Hepatocyte (in vitro differentiated cells): Measurements from ENCODE around the gene NRF1. TPM values are rescaled to one million over a fixed set of nuclear protein-coding genes. Genes with fewer than 3 reads are reported as not detected.

Experiments used
- DNase-seq: peaks from one replicate; pipeline ENCODE4 v3.0.0-alpha.2; 2016; ENCODE audit warnings: low spot score
- H2AFZ ChIP-seq: fragments of 200-600 bp; sonication (generic); 2 replicates; pipeline ENCODE4 v1.6.0; 2016; ENCODE audit warnings: antibody characterized with exemption, mild to moderate bottlenecking
- H3K27ac ChIP-seq: fragments of 200-600 bp; sonication (generic); 2 replicates; pipeline ENCODE4 v1.5.1; 2016; ENCODE audit warnings: mild to moderate bottlenecking
- H3K27me3 ChIP-seq: fragments of 200-600 bp; sonication (generic); 2 replicates; pipeline ENCODE4 v1.6.1; 2016
- H3K36me3 ChIP-seq: fragments of 200-600 bp; sonication (generic); replicated peaks from 2 replicates; pipeline ENCODE4 v1.5.1; 2016; ENCODE audit warnings: low read depth; ENCODE audit not compliant: insufficient read depth
- H3K4me1 ChIP-seq: fragments of 200-600 bp; sonication (generic); 2 replicates; pipeline ENCODE4 v1.5.1; 2016; ENCODE audit warnings: mild to moderate bottlenecking, moderate library complexity; ENCODE audit not compliant: insufficient read depth
- H3K4me2 ChIP-seq: fragments of 200-600 bp; sonication (generic); 2 replicates; pipeline ENCODE4 v1.6.0; 2016
- H3K4me3 ChIP-seq: fragments of 200-600 bp; sonication (generic); 2 replicates; pipeline ENCODE4 v1.5.1; 2016; ENCODE audit warnings: mild to moderate bottlenecking
- H3K79me2 ChIP-seq: fragments of 200-600 bp; sonication (generic); 2 replicates; pipeline ENCODE4 v1.6.0; 2017; ENCODE audit warnings: mild to moderate bottlenecking
- H3K9me2 ChIP-seq: fragments of 200-600 bp; sonication (generic); replicated peaks from 2 replicates; pipeline ENCODE4 v1.6.0; 2017; ENCODE audit warnings: mild to moderate bottlenecking; ENCODE audit not compliant: insufficient read depth
- H3K9me3 ChIP-seq: fragments of 200-600 bp; sonication (generic); 2 replicates; pipeline ENCODE4 v1.5.1; 2016; ENCODE audit warnings: low read depth, mild to moderate bottlenecking
- H4K20me1 ChIP-seq: fragments of 200-600 bp; sonication (generic); 2 replicates; pipeline ENCODE4 v1.6.0; 2016; ENCODE audit warnings: mild to moderate bottlenecking; ENCODE audit not compliant: insufficient read depth, poor library complexity, severe bottlenecking
- EZH2 ChIP-seq: fragments of 200-600 bp; sonication (generic); IDR thresholded peaks from 2 replicates; pipeline ENCODE4 v1.6.1; 2016; ENCODE audit warnings: antibody characterized with exemption, mild to moderate bottlenecking, borderline replicate concordance
- EZH2phosphoT487 ChIP-seq: fragments of 200-600 bp; sonication (generic); IDR thresholded peaks from one replicate; pipeline ENCODE4 v1.6.1; 2018; ENCODE audit warnings: antibody characterized with exemption, mild to moderate bottlenecking, low read depth, moderate library complexity; ENCODE audit not compliant: unreplicated experiment, severe bottlenecking
- WGBS: methylation state at CpG from one replicate; pipeline ENCODE4 v1.1.6; 2016; ENCODE audit warnings: low lambda C conversion rate; ENCODE audit errors: missing lambda C conversion rate; 5-methylcytosine and 5-hydroxymethylcytosine counted together
- polyA plus RNA-seq: library from polyadenylated mRNA; unstranded; fragments of >200 nt; fragmentation: Nextera tagmentation; extraction: Ambion mirVana; gene quantifications from 2 replicates; pipeline ENCODE4 v1.2.1, GENCODE V29; 2016
- total RNA-seq: library from RNA; depleted of rRNA; stranded (reverse); fragments of >200 nt; gene quantifications from 2 replicates; pipeline ENCODE4 v1.2.3, GENCODE V29; 2014
- TF ChIP-seq, protein P1 (sequence below): fragments of 200-600 bp; sonication (generic); IDR thresholded peaks from 2 replicates; pipeline ENCODE4 v1.5.1; 2016; ENCODE audit warnings: antibody characterized with exemption, mild to moderate bottlenecking; ENCODE audit not compliant: poor library complexity

NRF1 gene
- total and polyA plus RNA-seq, 2 experiments from 2014 or later, result 11.2 to 12.0 TPM

- Histone ChIP-seq H3K36me3 (no peaks in the 10 kb centered on the region), H4K20me1 (peaks cover 6% of the 10 kb centered on the region), H3K4me3 (peak overlapping the region; percentile 70), H3K79me2 (no peaks in the 10 kb centered on the region), H3K9me3 (no peaks in the 10 kb centered on the region), H3K4me1 (peaks cover 36% of the 10 kb centered on the region), H3K27ac (no peak overlapping the region), H3K27me3 (peaks cover 82% of the 10 kb centered on the region), H2AFZ (peak overlapping the region; percentile 96), H3K4me2 (peak overlapping the region; percentile 97), H3K9me2 (no peaks in the 10 kb centered on the region)
- DNase-seq, result no peak
- TF ChIP-seq EZH2, result peak; percentile 56
- TF ChIP-seq, protein P1, sequence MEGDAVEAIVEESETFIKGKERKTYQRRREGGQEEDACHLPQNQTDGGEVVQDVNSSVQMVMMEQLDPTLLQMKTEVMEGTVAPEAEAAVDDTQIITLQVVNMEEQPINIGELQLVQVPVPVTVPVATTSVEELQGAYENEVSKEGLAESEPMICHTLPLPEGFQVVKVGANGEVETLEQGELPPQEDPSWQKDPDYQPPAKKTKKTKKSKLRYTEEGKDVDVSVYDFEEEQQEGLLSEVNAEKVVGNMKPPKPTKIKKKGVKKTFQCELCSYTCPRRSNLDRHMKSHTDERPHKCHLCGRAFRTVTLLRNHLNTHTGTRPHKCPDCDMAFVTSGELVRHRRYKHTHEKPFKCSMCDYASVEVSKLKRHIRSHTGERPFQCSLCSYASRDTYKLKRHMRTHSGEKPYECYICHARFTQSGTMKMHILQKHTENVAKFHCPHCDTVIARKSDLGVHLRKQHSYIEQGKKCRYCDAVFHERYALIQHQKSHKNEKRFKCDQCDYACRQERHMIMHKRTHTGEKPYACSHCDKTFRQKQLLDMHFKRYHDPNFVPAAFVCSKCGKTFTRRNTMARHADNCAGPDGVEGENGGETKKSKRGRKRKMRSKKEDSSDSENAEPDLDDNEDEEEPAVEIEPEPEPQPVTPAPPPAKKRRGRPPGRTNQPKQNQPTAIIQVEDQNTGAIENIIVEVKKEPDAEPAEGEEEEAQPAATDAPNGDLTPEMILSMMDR, result no peak
- TF ChIP-seq EZH2phosphoT487, result peak; percentile 65
- WGBS, result 4% methylated on average over 34 of the region's 55 CpGs
Observed at GRCh38 chr7:129780974-129781927, 169.7 kb downstream of the NRF1 start.

- H3K4me3 ChIP-seq, result no peak overlapping the region
Observed at GRCh38 chr7:129781928-129782817, 170.7 kb downstream of the NRF1 start.

DNA sequence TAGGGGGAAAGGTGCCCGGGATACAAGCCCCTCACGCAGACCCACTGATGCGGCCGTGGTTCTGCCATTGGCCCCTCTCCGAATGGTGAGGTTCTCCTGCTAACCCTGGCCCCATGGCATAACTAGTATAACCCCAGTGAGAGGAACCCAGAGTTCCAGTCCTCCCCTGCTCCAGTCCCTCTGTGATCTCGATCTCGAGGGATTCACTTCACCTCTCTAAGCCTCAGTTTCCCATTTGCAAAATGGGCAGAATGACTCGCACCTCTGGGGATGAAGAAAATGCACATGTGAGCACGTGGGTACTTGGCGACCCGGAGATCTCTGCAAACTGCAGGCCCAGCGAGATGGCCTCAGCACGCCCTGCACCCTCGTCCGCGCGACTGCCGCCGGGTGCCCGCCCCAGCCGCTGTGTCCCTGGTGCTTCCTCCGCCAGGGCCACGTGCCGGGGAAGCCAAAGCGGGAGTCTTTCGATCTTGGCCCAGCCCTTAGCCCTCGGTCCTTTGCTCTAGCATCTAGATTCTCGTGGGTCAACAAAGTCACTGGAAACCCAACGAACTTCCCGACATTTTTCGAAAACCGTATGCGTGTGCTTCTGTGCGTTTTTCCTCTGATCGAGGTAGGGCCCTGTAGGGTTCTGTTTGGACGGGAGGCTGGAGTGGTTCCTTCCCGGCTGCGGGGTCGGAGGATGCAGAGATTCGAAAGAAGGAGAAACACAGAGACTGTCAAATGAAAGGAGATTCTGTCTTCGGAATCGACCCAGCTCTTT, 171.5 kb downstream of the NRF1 start:
- Histone ChIP-seq H4K20me1 (peaks cover 5% of the 10 kb centered on the region), H3K36me3 (no peaks in the 10 kb centered on the region), H3K4me2 (peak overlapping the region; percentile 97), H3K4me1 (peaks cover 36% of the 10 kb centered on the region), H3K4me3 (no peak overlapping the region), H2AFZ (peak overlapping the region; percentile 45), H3K27ac (no peak overlapping the region), H3K9me2 (no peaks in the 10 kb centered on the region), H3K79me2 (no peaks in the 10 kb centered on the region), H3K9me3 (no peaks in the 10 kb centered on the region), H3K27me3 (peaks cover 84% of the 10 kb centered on the region)
- DNase-seq, result no peak
- 11% methylated on average over 42 of the region's 42 CpGs for WGBS
- TF ChIP-seq, protein P1, result no peak
- peak; percentile 96 for TF ChIP-seq EZH2

More at GRCh38 chr7:129781928-129782817, 170.7 kb downstream of the NRF1 start:
- no peaks in the 10 kb centered on the region for H3K36me3 ChIP-seq
- H2AFZ ChIP-seq, result peak overlapping the region; percentile 45
- TF ChIP-seq EZH2 (peak; percentile 53), EZH2phosphoT487 (peak; percentile 57)
- TF ChIP-seq, protein P1, result no peak
- peak overlapping the region; percentile 97 for H3K4me2 ChIP-seq
- H3K27me3 ChIP-seq, result peaks cover 86% of the 10 kb centered on the region
- no peaks in the 10 kb centered on the region for H3K9me2 ChIP-seq
- H4K20me1 ChIP-seq, result peaks cover 6% of the 10 kb centered on the region
- H3K9me3 ChIP-seq, result no peaks in the 10 kb centered on the region
- DNase-seq, result no peak
- 2% methylated on average over 48 of the region's 73 CpGs for WGBS
- no peaks in the 10 kb centered on the region for H3K79me2 ChIP-seq
- H3K4me1 ChIP-seq, result peaks cover 36% of the 10 kb centered on the region
- no peak overlapping the region for H3K27ac ChIP-seq
